Stomach (tissue), 9 donors: ENCODE measurements around the gene NDFIP2. TPM values are rescaled to one million over a fixed set of nuclear protein-coding genes. Genes with fewer than 3 reads are reported as not detected.
A peak's percentile ranks its signal among the peaks of the same experiment; 100 is the strongest.

Experiments used
- DNase-seq, 2 donors: peaks; one replicate each; pipeline versions ENCODE4 v3.0.0 to v3.0.0-alpha.2; 2013 to 2019
- H3K27ac ChIP-seq, 5 donors: fragments of 200-600 bp in 4 of 5; sonication (generic) in 4 of 5; one replicate each; pipeline ENCODE4 v1.5.1; 2013 to 2019; ENCODE audit warnings: mild to moderate bottlenecking in 1 of 5, moderate library complexity in 1 of 5
- H3K27me3 ChIP-seq, 3 donors: fragments of 200-600 bp; sonication (generic); one replicate each; pipeline ENCODE4 v1.5.1; 2017 to 2019; ENCODE audit warnings: mixed run types in 1 of 3
- H3K36me3 ChIP-seq, 4 donors: fragments of 200-600 bp; sonication (generic); 1 replicate in 3 of 4; 2 replicates in 1 of 4; pipeline ENCODE4 v1.5.1; 2016 to 2019
- H3K4me1 ChIP-seq, 4 donors: fragments of 200-600 bp; sonication (generic); one replicate each; pipeline ENCODE4 v1.5.1; 2016 to 2019
- H3K4me3 ChIP-seq, 4 donors: fragments of 200-600 bp; sonication (generic) in 3 of 4; one replicate each; pipeline ENCODE4 v1.5.1; 2016 to 2019; ENCODE audit warnings: mild to moderate bottlenecking in 1 of 4
- H3K9me3 ChIP-seq, 4 donors: fragments of 200-600 bp; sonication (generic); one replicate each; pipeline ENCODE4 v1.5.1; 2016 to 2019
- EP300 ChIP-seq: sonication (generic); formaldehyde crosslinking; IDR thresholded peaks from one replicate; pipeline ENCODE4 v1.6.1; 2017; ENCODE audit warnings: antibody characterized with exemption
- POLR2A ChIP-seq, 4 donors: fragments of 450-650 bp; IDR thresholded peaks; one replicate each; pipeline ENCODE4 v1.6.1; 2016; ENCODE audit warnings: antibody characterized with exemption in 4 of 4, control low read depth in 2 of 4, mild to moderate bottlenecking in 1 of 4, moderate library complexity in 1 of 4
- POLR2AphosphoS5 ChIP-seq, 3 donors: sonication (generic); formaldehyde crosslinking; IDR thresholded peaks; one replicate each; pipeline ENCODE4 v1.6.1; 2016; ENCODE audit warnings: antibody characterized with exemption in 3 of 3
- WGBS, 5 donors: extraction: QIAGEN DNeasy Blood & Tissue Kit in 3 of 5; methylation state at CpG; one replicate each; pipeline versions ENCODE4 v1.1.5 to v1.1.7; 2013 to 2018; 5-methylcytosine and 5-hydroxymethylcytosine counted together
- intact Hi-C: fragments of 100-400 bp; cut with DNase I; formaldehyde crosslinking; loops from one replicate; pipeline ENCODE4 v1.15.1; 2023; ENCODE audit warnings: low total_unique reads
- polyA plus RNA-seq, 3 donors: library from polyadenylated mRNA; stranded (reverse); fragments of 200-250 nt; gene quantifications; one replicate each; pipeline ENCODE4 v1.2.3, GENCODE V29; 2013
- total RNA-seq, 5 donors: library from RNA; depleted of rRNA; stranded (reverse); fragments of >200 nt; gene quantifications; one replicate each; pipeline versions ENCODE4 v1.1.0 to v1.2.3, GENCODE V29; 2014 to 2016
- TF ChIP-seq, protein P1 (sequence below), 7 experiments: fragments of 450-650 bp in 4 of 7; fragments of 200-600 bp in 3 of 7; sonication (generic) in 3 of 7; IDR thresholded peaks; one replicate each; pipeline ENCODE4 v1.5.1; 2016 to 2019; ENCODE audit warnings: antibody characterized with exemption in 7 of 7, control low read depth in 2 of 7, mild to moderate bottlenecking in 1 of 7
- donor health status: healthy with polysubstance abuse.
- donor health status: Bipolar disorder and iron deficiency.
- donor health status: healthy.

NDFIP2 gene
- total and polyA plus RNA-seq, 8 donors: 2.9 to 56.5 (median 14.7) TPM

DNA sequence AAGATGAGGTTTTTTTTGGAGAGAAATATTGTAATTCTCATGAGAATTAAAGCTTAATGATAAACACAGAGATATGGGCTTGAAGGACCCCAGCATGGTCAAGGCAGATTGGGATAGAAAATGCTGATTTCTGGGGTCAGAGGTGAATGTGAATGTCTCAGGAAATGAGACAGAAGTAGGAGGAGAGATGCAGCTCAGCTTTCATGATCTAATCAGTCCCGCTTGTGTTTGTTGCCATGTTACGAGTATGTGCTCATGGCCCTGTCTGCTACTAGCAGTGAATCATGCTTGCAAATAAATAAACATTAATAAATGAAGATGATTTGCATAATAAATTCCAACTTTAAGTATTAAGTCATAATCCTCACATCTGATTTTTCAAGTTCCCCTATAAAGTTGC lies 23.0 kb upstream of the NDFIP2 start:
- DNase-seq: peak in 1 of 2 donors; percentile 21
- H3K4me3 ChIP-seq: no peak overlapping the region
- WGBS, 5 donors: 49 to 67% (median 62%) methylated on average over 2 of the region's 2 CpGs
- no peaks in the 10 kb centered on the region for H3K36me3 ChIP-seq
- no peaks in the 10 kb centered on the region for H3K27me3 ChIP-seq
- H3K4me1 ChIP-seq: no peaks in the 10 kb centered on the region
- intact Hi-C loops: no loop called here
- H3K9me3 ChIP-seq: no peaks in the 10 kb centered on the region
- no peak overlapping the region for H3K27ac ChIP-seq
- TF ChIP-seq POLR2AphosphoS5 (IDR thresholded peaks at IDR 0.05) (no peak), EP300 (no peak), POLR2A (IDR thresholded peaks at IDR 0.05) (no peak)
- TF ChIP-seq, protein P1, sequence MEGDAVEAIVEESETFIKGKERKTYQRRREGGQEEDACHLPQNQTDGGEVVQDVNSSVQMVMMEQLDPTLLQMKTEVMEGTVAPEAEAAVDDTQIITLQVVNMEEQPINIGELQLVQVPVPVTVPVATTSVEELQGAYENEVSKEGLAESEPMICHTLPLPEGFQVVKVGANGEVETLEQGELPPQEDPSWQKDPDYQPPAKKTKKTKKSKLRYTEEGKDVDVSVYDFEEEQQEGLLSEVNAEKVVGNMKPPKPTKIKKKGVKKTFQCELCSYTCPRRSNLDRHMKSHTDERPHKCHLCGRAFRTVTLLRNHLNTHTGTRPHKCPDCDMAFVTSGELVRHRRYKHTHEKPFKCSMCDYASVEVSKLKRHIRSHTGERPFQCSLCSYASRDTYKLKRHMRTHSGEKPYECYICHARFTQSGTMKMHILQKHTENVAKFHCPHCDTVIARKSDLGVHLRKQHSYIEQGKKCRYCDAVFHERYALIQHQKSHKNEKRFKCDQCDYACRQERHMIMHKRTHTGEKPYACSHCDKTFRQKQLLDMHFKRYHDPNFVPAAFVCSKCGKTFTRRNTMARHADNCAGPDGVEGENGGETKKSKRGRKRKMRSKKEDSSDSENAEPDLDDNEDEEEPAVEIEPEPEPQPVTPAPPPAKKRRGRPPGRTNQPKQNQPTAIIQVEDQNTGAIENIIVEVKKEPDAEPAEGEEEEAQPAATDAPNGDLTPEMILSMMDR (IDR thresholded peaks at IDR 0.05): no peak

DNA sequence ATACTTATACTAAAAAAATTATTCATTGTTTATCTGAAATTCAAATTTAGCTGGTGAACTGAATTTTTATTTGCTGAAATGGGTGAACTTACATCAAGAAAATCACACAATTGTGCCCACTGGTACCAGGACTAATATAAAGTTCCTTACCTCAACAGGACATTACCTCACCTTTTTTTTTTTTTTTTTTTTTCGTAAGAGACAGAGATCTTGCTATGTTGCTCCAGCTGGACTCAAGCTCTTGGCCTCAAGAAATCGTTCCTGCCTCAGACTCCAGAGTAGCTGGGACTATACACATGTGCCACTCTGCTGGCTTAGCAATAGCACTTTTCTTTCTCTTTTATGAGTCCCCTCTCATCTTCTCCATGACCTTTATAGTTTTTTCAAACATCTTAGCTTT lies 22.5 kb upstream of the NDFIP2 start:
- Histone ChIP-seq H3K4me3 (no peak overlapping the region), H3K4me1 (no peaks in the 10 kb centered on the region), H3K9me3 (no peaks in the 10 kb centered on the region), H3K36me3 (no peaks in the 10 kb centered on the region), H3K27me3 (no peaks in the 10 kb centered on the region), H3K27ac (no peak overlapping the region)
- 60 to 85% (median 72%) methylated on average over 2 of the region's 2 CpGs for WGBS, 5 donors
- TF ChIP-seq EP300 (no peak), POLR2AphosphoS5 (IDR thresholded peaks at IDR 0.05) (no peak), POLR2A (IDR thresholded peaks at IDR 0.05) (no peak)
- TF ChIP-seq, protein P1 (IDR thresholded peaks at IDR 0.05): no peak
- no peak for DNase-seq
- intact Hi-C loops: no loop called here

DNA sequence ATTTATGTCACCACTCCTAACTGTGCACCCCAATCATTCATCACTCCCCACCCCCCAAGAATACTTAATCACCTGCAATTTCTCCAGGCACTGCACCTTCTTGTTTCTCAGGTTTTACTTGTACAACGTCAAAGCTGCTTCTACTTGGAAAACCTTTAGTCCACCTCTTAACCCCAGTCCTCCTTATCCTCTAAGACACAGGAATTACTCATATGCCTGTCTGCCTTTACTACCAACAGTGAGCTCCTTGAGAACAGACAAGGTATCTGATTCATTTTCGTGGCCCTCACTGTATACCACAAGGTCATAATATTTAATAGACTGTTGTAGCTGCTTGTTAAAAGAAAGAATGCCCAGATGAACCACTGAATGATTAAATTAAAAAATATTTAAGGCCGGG lies 21.0 kb upstream of the NDFIP2 start:
- WGBS, 5 donors: 64 to 71% (median 69%) methylated on average over 3 of the region's 3 CpGs
- no peaks in the 10 kb centered on the region for H3K4me1 ChIP-seq
- no peaks in the 10 kb centered on the region for H3K36me3 ChIP-seq
- no peak overlapping the region for H3K4me3 ChIP-seq
- no peaks in the 10 kb centered on the region for H3K9me3 ChIP-seq
- TF ChIP-seq POLR2AphosphoS5 (IDR thresholded peaks at IDR 0.05): no peak
- TF ChIP-seq, protein P1 (IDR thresholded peaks at IDR 0.05): no peak
- TF ChIP-seq POLR2A (IDR thresholded peaks at IDR 0.05): no peak
- no peak for TF ChIP-seq EP300
- no peak for DNase-seq
- no peak overlapping the region for H3K27ac ChIP-seq
- no peaks in the 10 kb centered on the region for H3K27me3 ChIP-seq
- intact Hi-C loops: no loop called here

DNA sequence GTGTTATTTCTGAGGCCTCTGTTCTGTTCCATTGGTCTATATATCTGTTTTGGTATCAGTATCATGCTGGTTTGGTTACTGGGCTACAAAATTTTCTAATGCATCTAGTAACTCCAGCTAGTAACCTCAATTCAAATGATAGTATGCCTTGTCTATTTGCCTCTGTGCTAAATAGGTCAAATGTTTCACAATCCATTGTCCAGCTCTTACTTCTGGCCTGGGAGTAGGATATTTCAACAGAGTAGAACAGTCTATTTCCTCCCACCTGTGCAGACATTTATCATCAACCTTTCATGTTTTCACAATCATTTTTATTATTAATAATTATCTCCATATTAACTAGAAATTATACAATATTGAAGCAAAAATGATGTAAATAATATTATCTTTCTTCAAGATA lies 18.1 kb upstream of the NDFIP2 start:
- no peak for DNase-seq
- H3K9me3 ChIP-seq: no peaks in the 10 kb centered on the region
- no peak overlapping the region for H3K4me3 ChIP-seq
- H3K4me1 ChIP-seq: no peaks in the 10 kb centered on the region
- no peaks in the 10 kb centered on the region for H3K36me3 ChIP-seq
- no peaks in the 10 kb centered on the region for H3K27me3 ChIP-seq
- no peak overlapping the region for H3K27ac ChIP-seq
- TF ChIP-seq POLR2A (IDR thresholded peaks at IDR 0.05): no peak
- TF ChIP-seq, protein P1 (IDR thresholded peaks at IDR 0.05): no peak
- TF ChIP-seq EP300: no peak
- no peak for TF ChIP-seq POLR2AphosphoS5 (IDR thresholded peaks at IDR 0.05)
- intact Hi-C loops: no loop called here
